Activated naive CD4-positive, alpha-beta T cell treated with anti-CD3 and anti-CD28 coated beads, Interleukin-2, amount 10 ng/mL, durations not matched to agents 7 days and 5 days (primary cell): ENCODE results near the gene SWAP70.

Experiments
- CTCF ChIA-PET: fragments of 350-600 bp; sonication (Branson Sonifier 250); formaldehyde crosslinking; loops from one replicate; lab custom pipeline; 2021; ENCODE audit warnings: antibody characterized with exemption; lab: Charles Lee
- DNase-seq: peaks from one replicate; pipeline ENCODE4 v3.0.0-alpha.2; 2020
- H3K27ac Mint-ChIP-seq: one replicate; pipeline ENCODE4 v1.8.0; 2021; ENCODE audit warnings: mild to moderate bottlenecking, moderate library complexity, mixed read lengths
- H3K27me3 Mint-ChIP-seq: one replicate; pipeline ENCODE4 v1.8.0; 2021; ENCODE audit warnings: mild to moderate bottlenecking, mixed read lengths
- H3K36me3 Mint-ChIP-seq: one replicate; pipeline ENCODE4 v1.8.0; 2021; ENCODE audit warnings: mixed read lengths
- H3K4me1 Mint-ChIP-seq: one replicate; pipeline ENCODE4 v1.8.0; 2021; ENCODE audit warnings: mixed read lengths
- H3K4me3 Mint-ChIP-seq: one replicate; pipeline ENCODE4 v1.8.0; 2021; ENCODE audit warnings: mild to moderate bottlenecking, moderate library complexity, mixed read lengths
- H3K9me3 Mint-ChIP-seq: one replicate; pipeline ENCODE4 v1.8.0; 2021; ENCODE audit warnings: mixed read lengths

SWAP70 gene

GRCh38 chr11:9747828-9748227, 84.0 kb downstream of the SWAP70 start:
- H3K4me1 Mint-ChIP-seq, result peaks cover 14% of the 10 kb centered on the region
- DNase-seq, result no peak
- peaks cover 4% of the 10 kb centered on the region for H3K27me3 Mint-ChIP-seq
- no peak overlapping the region for H3K4me3 Mint-ChIP-seq
- no peaks in the 10 kb centered on the region for H3K9me3 Mint-ChIP-seq
- no peak overlapping the region for H3K27ac Mint-ChIP-seq
- no peaks in the 10 kb centered on the region for H3K36me3 Mint-ChIP-seq
- CTCF ChIA-PET, result interaction anchor here (0.6 to 7.3 kb wide), 30 partner anchors 10 to 557 kb away, joined by 3 to 106 read pairs (median 4); partner anchors contain the start of genes ADM and WEE1

DNA sequence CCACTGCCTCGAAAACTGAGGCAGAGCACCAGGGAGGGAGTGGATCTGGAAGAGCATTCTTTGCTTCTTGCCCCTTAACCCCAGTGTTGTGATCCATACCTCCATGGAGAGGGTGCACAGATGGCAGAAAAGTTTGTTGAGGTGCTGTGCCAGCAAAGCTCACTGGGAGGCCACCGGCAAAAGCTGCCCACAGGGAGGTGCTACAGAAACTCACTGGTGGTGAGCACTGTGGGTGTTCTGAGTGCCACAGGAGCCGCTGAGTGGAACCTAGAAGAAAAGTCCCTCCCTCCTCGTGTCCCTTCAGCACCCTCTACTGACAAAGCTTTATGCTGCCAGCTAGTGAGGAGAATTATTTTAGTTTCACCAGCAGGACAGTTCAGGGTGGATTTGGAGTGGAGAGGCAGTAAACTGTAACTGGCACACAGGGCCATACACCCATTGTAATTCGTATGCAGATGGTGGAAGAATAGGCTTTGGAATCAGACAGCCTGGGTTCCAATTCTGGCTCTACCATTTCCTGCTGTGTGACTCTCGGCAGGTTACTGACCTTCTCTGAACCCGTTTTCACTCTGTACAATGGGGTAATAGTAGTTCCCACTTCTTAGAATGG, 84.6 kb downstream of the SWAP70 start:
- Mint-ChIP-seq H3K4me3 (no peak overlapping the region), H3K27me3 (peaks cover 4% of the 10 kb centered on the region), H3K9me3 (no peaks in the 10 kb centered on the region), H3K4me1 (peaks cover 18% of the 10 kb centered on the region), H3K27ac (no peak overlapping the region), H3K36me3 (no peaks in the 10 kb centered on the region)
- CTCF ChIA-PET, result interaction anchor here (0.7 to 7.3 kb wide), 32 partner anchors 10 to 789 kb away, joined by 3 to 106 read pairs (median 4); partner anchors contain the start of genes ADM and WEE1
- DNase-seq, result peak; percentile 80

DNA sequence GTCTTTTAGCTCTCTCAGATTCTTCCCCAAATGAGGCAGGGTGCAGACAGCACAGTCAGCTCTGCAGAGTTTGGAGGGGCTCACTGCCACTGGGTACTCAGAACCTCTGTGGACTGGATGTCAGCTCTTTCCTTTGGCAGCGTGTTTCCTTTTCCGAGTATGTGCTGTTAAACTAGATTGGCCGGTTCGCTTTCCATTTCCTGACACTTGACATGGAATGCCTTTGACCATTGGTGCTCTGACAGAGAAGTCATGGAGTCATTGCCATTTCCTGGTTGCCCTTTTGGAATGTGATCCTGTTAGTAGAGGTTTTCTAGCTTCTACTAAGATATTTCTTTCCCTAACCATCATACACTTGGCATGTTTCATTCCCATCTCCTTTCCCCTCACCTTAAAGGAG, 86.7 kb downstream of the SWAP70 start:
- Mint-ChIP-seq H3K4me3 (no peak overlapping the region), H3K27me3 (peaks cover 4% of the 10 kb centered on the region), H3K27ac (no peak overlapping the region), H3K36me3 (no peaks in the 10 kb centered on the region), H3K4me1 (peaks cover 15% of the 10 kb centered on the region), H3K9me3 (no peaks in the 10 kb centered on the region)
- CTCF ChIA-PET, result interaction anchor here (0.6 to 7.3 kb wide), 12 partner anchors 20 to 573 kb away, joined by 3 to 106 read pairs (median 5); no protein-coding TSS in a partner anchor
- DNase-seq, result no peak

- peaks cover 4% of the 10 kb centered on the region for H3K27me3 Mint-ChIP-seq
- H3K27ac Mint-ChIP-seq, result no peak overlapping the region
- DNase-seq, result no peak
- H3K4me1 Mint-ChIP-seq, result peaks cover 27% of the 10 kb centered on the region
- no peaks in the 10 kb centered on the region for H3K36me3 Mint-ChIP-seq
- CTCF ChIA-PET, result interaction anchor here (0.8 to 1.5 kb wide), 2 partner anchors 139 to 552 kb away, joined by 3 read pairs; no protein-coding TSS in a partner anchor
- no peak overlapping the region for H3K4me3 Mint-ChIP-seq
- no peaks in the 10 kb centered on the region for H3K9me3 Mint-ChIP-seq
These were observed 88.2 kb downstream of the SWAP70 start for GRCh38 chr11:9752091-9752490.

DNA sequence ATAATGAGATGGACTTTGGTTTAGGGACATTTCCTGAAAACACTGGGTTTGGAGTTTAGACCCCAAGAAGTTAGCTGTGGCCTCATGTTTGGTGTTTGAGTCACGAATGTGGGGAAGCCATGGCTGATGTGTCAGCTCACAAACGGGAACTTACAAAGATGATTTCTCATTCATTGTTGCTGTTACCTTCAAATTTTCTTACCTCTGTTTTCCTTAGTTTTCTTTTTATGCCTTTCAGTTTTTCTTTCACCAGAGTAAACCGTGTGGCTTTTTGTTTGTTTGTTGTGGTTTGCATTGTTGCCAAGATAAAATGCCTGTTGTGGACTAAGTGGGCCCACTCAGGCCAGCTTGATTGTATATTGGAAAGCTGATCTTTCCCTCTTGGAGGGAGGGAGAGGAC, 89.1 kb downstream of the SWAP70 start:
- no peak for DNase-seq
- H3K4me3 Mint-ChIP-seq, result no peak overlapping the region
- H3K27me3 Mint-ChIP-seq, result peaks cover 4% of the 10 kb centered on the region
- H3K4me1 Mint-ChIP-seq, result peaks cover 33% of the 10 kb centered on the region
- no peak overlapping the region for H3K27ac Mint-ChIP-seq
- CTCF ChIA-PET, result interaction anchor here (0.8 kb wide), 1 partner anchor 218 kb away, joined by 3 read pairs; no protein-coding TSS in a partner anchor
- no peaks in the 10 kb centered on the region for H3K36me3 Mint-ChIP-seq
- H3K9me3 Mint-ChIP-seq, result no peaks in the 10 kb centered on the region

GRCh38 chr11:9754010-9754471, 90.2 kb downstream of the SWAP70 start:
- Mint-ChIP-seq H3K4me3 (no peak overlapping the region), H3K27ac (no peak overlapping the region), H3K4me1 (peaks cover 29% of the 10 kb centered on the region), H3K36me3 (no peaks in the 10 kb centered on the region), H3K9me3 (no peaks in the 10 kb centered on the region), H3K27me3 (peaks cover 4% of the 10 kb centered on the region)
- CTCF ChIA-PET, result interaction anchor here (1.0 to 2.2 kb wide), 4 partner anchors 219 to 554 kb away, joined by 3 to 6 read pairs (median 4); no protein-coding TSS in a partner anchor
- no peak for DNase-seq

GRCh38 chr11:9755561-9756185, 91.8 kb downstream of the SWAP70 start:
- H3K27ac Mint-ChIP-seq, result no peak overlapping the region
- peaks cover 40% of the 10 kb centered on the region for H3K4me1 Mint-ChIP-seq
- no peak for DNase-seq
- CTCF ChIA-PET, result interaction anchor here (2.2 kb wide), 1 partner anchor 217 kb away, joined by 6 read pairs; no protein-coding TSS in a partner anchor
- H3K9me3 Mint-ChIP-seq, result no peaks in the 10 kb centered on the region
- no peak overlapping the region for H3K4me3 Mint-ChIP-seq
- H3K27me3 Mint-ChIP-seq, result no peaks in the 10 kb centered on the region
- no peaks in the 10 kb centered on the region for H3K36me3 Mint-ChIP-seq

DNA sequence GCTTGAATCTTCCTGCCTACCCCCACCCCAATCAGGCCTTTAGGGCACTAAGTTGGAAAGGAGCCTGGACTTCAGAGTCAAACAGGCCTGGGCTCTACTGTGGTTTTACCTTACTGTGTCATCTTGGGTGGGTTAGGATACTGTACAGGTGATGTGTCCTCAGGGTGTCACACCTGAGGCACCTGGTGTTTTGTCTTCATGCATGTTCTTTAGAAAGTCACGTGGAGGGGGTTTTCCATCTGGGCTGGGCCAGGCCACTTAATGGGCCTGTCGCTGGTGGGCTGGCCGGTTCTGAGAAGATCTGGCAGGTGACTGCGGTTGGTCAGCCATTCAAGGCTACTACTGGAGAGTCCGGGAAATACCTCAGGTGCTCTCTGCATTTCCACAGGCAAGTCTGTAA, 92.6 kb downstream of the SWAP70 start:
- CTCF ChIA-PET, result interaction anchor here (1.0 kb wide), 2 partner anchors 216 to 551 kb away, joined by 3 read pairs; no protein-coding TSS in a partner anchor
- H3K27ac Mint-ChIP-seq, result no peak overlapping the region

GRCh38 chr11:9756878-9757277, 93.0 kb downstream of the SWAP70 start:
- H3K27me3 Mint-ChIP-seq, result no peaks in the 10 kb centered on the region
- DNase-seq, result no peak
- no peak overlapping the region for H3K27ac Mint-ChIP-seq
- H3K36me3 Mint-ChIP-seq, result no peaks in the 10 kb centered on the region
- peaks cover 40% of the 10 kb centered on the region for H3K4me1 Mint-ChIP-seq
- CTCF ChIA-PET, result interaction anchor here (1.0 kb wide), 2 partner anchors 216 to 551 kb away, joined by 3 read pairs; no protein-coding TSS in a partner anchor
- H3K9me3 Mint-ChIP-seq, result no peaks in the 10 kb centered on the region
- H3K4me3 Mint-ChIP-seq, result no peak overlapping the region

More for the DNA sequence above, 92.6 kb downstream of the SWAP70 start:
- Mint-ChIP-seq H3K9me3 (no peaks in the 10 kb centered on the region), H3K4me1 (peaks cover 40% of the 10 kb centered on the region), H3K4me3 (no peak overlapping the region), H3K36me3 (no peaks in the 10 kb centered on the region), H3K27me3 (no peaks in the 10 kb centered on the region)
- DNase-seq, result no peak

DNA sequence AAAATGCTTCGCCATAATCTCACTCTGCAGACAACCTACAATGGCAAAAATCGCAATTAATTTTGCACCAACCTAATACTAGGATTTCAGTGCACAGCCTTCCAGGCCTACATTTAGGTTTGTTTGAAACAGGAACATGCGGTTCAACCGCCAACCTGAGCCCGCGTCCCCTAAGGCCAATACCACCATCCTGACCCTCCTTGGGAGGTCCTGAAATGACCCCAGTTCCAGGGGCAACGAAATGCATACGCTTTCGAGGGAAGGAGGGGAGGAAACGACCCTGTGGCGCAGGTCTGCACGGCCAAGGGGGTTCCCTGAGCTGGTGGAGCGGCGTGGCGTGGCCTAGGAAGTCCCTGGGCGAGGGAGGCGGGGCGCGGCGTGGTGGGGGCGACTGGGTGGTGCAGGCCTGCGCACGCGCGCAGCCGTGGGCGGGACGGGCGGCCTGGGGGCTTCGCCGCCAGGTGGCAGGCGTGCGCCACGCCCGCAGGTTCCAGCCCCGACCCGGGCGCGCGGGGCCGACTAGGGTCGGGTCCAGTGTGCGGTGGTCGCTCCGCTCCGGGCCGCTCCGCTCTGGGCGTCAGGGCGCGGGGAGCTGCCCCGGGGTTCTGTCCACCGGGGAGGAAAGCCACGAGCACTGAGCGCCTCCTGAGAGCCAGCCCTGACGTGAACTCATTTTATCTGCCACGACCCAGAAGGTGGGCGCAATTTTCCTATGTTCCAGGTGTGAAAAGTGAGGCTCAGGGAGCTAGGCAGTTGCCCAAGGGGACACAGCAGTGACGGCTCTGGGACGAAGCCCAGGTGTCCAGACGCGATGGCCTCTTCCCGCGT, 94.1 kb downstream of the SWAP70 start:
- Mint-ChIP-seq H3K9me3 (no peaks in the 10 kb centered on the region), H3K27ac (peak overlapping the region; percentile 79), H3K36me3 (no peaks in the 10 kb centered on the region), H3K4me3 (peak overlapping the region; percentile 72), H3K4me1 (peaks cover 38% of the 10 kb centered on the region), H3K27me3 (no peaks in the 10 kb centered on the region)
- CTCF ChIA-PET, result interaction anchor here (0.5 to 3.7 kb wide), 12 partner anchors 10 to 567 kb away, joined by 3 to 37 read pairs (median 4); partner anchors contain the start of gene ADM
- peak; percentile 94 for DNase-seq

GRCh38 chr11:9758637-9759518, 95.0 kb downstream of the SWAP70 start:
- CTCF ChIA-PET, result interaction anchor here (0.5 to 3.7 kb wide), 19 partner anchors 11 to 566 kb away, joined by 3 to 37 read pairs (median 5); partner anchors contain the start of gene ADM
- H3K4me3 Mint-ChIP-seq, result peak overlapping the region; percentile 72
- peaks cover 36% of the 10 kb centered on the region for H3K4me1 Mint-ChIP-seq

DNA sequence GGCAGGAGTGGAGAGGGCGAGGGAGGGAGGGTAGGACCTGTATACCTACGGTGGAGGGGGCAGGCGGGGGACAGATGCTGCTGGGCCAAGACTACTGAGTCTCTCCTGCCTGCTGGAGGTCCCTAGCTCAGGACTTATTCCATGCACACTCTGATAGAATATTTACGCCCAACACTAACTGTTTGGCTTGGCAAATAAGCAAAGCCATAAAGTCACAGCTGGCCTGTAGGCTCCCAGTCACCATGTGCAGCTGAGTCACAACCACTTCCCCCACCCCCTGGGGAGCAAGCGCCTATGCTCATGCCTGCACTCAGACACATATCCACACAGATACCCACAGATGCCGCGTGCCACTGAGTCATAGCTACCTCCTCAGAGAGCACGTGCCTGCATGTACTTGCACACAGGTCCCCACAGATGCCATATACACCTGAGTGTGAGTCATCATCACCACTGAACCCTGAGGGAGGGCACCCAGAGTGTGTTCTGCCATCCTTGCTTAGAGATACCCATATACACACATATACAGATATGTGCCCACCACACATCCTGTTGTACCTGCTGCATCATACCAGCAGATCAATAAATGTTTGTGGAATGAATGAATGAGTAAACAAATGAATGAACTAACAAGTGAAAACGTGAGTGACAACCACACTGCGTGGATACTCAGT, 95.8 kb downstream of the SWAP70 start:
- Mint-ChIP-seq H3K4me3 (peak overlapping the region; percentile 72), H3K4me1 (peaks cover 36% of the 10 kb centered on the region)
- CTCF ChIA-PET, result interaction anchor here (0.5 to 3.7 kb wide), 17 partner anchors 9 to 565 kb away, joined by 3 to 37 read pairs (median 5); partner anchors contain the start of gene ADM

More at GRCh38 chr11:9758637-9759518, 95.0 kb downstream of the SWAP70 start:
- peak; percentile 64 for DNase-seq
- H3K27me3 Mint-ChIP-seq, result no peaks in the 10 kb centered on the region
- no peaks in the 10 kb centered on the region for H3K36me3 Mint-ChIP-seq
- H3K9me3 Mint-ChIP-seq, result no peaks in the 10 kb centered on the region
- H3K27ac Mint-ChIP-seq, result peak overlapping the region; percentile 82

More for the DNA sequence above, 95.8 kb downstream of the SWAP70 start:
- peak overlapping the region; percentile 82 for H3K27ac Mint-ChIP-seq
- peak; percentile 87 for DNase-seq
- no peaks in the 10 kb centered on the region for H3K36me3 Mint-ChIP-seq
- no peaks in the 10 kb centered on the region for H3K9me3 Mint-ChIP-seq
- H3K27me3 Mint-ChIP-seq, result no peaks in the 10 kb centered on the region
